ENCODE data around the gene AMH. TPM values are rescaled to one million over a fixed set of nuclear protein-coding genes. Genes with fewer than 3 reads are reported as not detected.

AMH gene
- total and polyA plus RNA-seq, 2 of the 13 experiments (the other 11 are each of a cell fraction or from before 2014, with no cell fraction given): 0.03 to 0.18 TPM

- TF ChIP-seq UBTF (CRISPR knock-in tag; IDR thresholded peaks at IDR 0.05): peak; percentile 56
- TF ChIP-seq ZFP90 (CRISPR knock-in tag; IDR thresholded peaks at IDR 0.05; ENCODE audit: borderline replicate concordance): no peak
- TF ChIP-seq SMYD3 (CRISPR knock-in tag; IDR thresholded peaks at IDR 0.05): no peak
- no peak for TF ChIP-seq KAT2B (IDR thresholded peaks at IDR 0.05; ENCODE audit: borderline replicate concordance, low read depth, low read length)
- TF ChIP-seq ERF (CRISPR knock-in tag; IDR thresholded peaks at IDR 0.05): peak; percentile 20; the same call in 1 of the 2 replicates
- TF ChIP-seq SKIL (CRISPR knock-in tag; IDR thresholded peaks at IDR 0.05; ENCODE audit: borderline replicate concordance): no peak
- peak; percentile 14; the same call in 1 of the 3 replicates for TF ChIP-seq MXI1 (IDR thresholded peaks at IDR 0.05; ENCODE audit: borderline replicate concordance, low read depth, low read length)
- no peak for TF ChIP-seq ZSCAN30 (CRISPR knock-in tag; IDR thresholded peaks at IDR 0.05)
- no peak for TF ChIP-seq KLF15 (CRISPR knock-in tag; IDR thresholded peaks at IDR 0.05; ENCODE audit: borderline replicate concordance)
- TF ChIP-seq AGO2 (optimal IDR thresholded peaks at IDR 0.05; ENCODE audit: low read depth, low read length): peak; percentile 84
- no peak for TF ChIP-seq PITX1 (CRISPR knock-in tag; IDR thresholded peaks at IDR 0.05)
- TF ChIP-seq ZNF547 (CRISPR knock-in tag; IDR thresholded peaks at IDR 0.05): no peak
- TF ChIP-seq MXD3 (CRISPR knock-in tag; IDR thresholded peaks at IDR 0.05): no peak
- TF ChIP-seq PAWR (CRISPR knock-in tag; IDR thresholded peaks at IDR 0.05; ENCODE audit: borderline replicate concordance): no peak
- no peak for TF ChIP-seq HOXA5 (CRISPR knock-in tag; IDR thresholded peaks at IDR 0.05)
- TF ChIP-seq NFATC3 (CRISPR knock-in tag; IDR thresholded peaks at IDR 0.05): no peak
- no peak for TF ChIP-seq E2F2 (CRISPR knock-in tag; IDR thresholded peaks at IDR 0.05; ENCODE audit: borderline replicate concordance)
- TF ChIP-seq ZNF549 (CRISPR knock-in tag; IDR thresholded peaks at IDR 0.05): no peak
- TF ChIP-seq POGZ (CRISPR knock-in tag; IDR thresholded peaks at IDR 0.05): no peak; the same call in 1 of the 2 replicates
- no peak for TF ChIP-seq ZNF672 (CRISPR knock-in tag; IDR thresholded peaks at IDR 0.05)
- 0 out of 2 replicates have a peak, but pooled peaks have one; percentile 18 for TF ChIP-seq ZNF737 (CRISPR knock-in tag; IDR thresholded peaks at IDR 0.05; ENCODE audit: borderline replicate concordance)
- no peak for TF ChIP-seq CTCF (CRISPR knock-in tag; IDR thresholded peaks at IDR 0.05)
Observed at GRCh38 chr19:2270423-2271233, 21.5 kb downstream of the AMH start (continued).

Data from HepG2 (cell line).